WERI-Rb-1 (cell line): ENCODE data around the gene HS3ST3B1.

Experiments
- DNase-seq: peaks from one replicate; pipeline ENCODE4 v3.0.0-alpha.2; 2020
- H3K27ac ChIP-seq: fragments of 250-450 bp; sonication (Bioruptor Pico); 2 replicates; pipeline ENCODE4 v1.5.1; 2020; ENCODE audit warnings: mild to moderate bottlenecking, moderate library complexity
- H3K27me3 ChIP-seq: fragments of 250-450 bp; sonication (Bioruptor Pico); 2 replicates; pipeline ENCODE4 v1.5.1; 2021; ENCODE audit warnings: mild to moderate bottlenecking, low read depth, moderate library complexity; ENCODE audit not compliant: insufficient read depth, severe bottlenecking
- H3K36me3 ChIP-seq: fragments of 250-450 bp; sonication (Bioruptor Pico); 2 replicates; pipeline ENCODE4 v1.5.1; 2020; ENCODE audit warnings: mild to moderate bottlenecking, moderate library complexity
- H3K4me3 ChIP-seq: 2 replicates; pipeline ENCODE4 v1.5.1; 2011; ENCODE audit warnings: low read depth, mild to moderate bottlenecking, control low read depth, low read length
- H3K9me3 ChIP-seq: fragments of 250-450 bp; sonication (Bioruptor Pico); 2 replicates; pipeline ENCODE4 v1.5.1; 2021; ENCODE audit warnings: mild to moderate bottlenecking, moderate library complexity; ENCODE audit not compliant: severe bottlenecking
- CTCF ChIP-seq: IDR thresholded peaks from 2 replicates; pipeline ENCODE4 v1.5.1; 2011; ENCODE audit warnings: low read depth, mild to moderate bottlenecking, control low read depth, inconsistent platforms, low read length

Gene HS3ST3B1

DNA sequence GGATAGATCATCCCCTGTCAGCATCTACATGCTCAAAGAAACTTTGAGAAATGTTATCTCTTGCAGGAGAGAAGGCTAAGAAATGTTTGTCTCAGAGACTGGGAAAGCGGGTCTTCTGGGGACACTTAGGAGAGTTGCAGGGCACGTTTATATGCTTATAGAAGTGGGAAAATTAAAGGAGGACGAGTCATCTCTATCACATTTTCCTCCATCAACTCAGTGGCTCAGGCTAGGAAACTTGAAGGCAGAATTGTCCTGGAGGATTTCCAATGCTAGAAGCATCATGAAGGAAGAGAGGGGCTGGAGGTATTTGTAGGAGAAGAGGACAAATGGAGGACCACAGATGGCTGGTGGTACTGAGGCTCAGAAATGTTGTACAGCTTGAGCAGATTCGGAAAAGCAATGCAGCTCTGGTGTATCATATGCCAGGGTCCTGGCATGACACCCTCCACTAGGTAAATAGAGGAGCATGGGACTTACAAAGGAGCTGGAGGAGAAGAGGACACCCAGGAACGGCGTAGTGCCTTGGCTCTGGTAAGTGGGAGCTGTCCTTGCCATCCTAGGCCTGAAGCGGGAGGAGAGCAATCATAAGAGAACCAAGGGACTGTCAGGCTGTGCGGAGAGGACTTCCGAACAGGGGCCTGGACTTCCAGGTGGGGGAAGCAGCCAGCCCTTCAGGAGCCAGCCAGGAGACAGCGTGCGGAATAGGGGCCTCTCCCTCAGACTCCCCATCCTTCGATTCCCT is 4.5 kb upstream of the HS3ST3B1 start:
- no peaks in the 10 kb centered on the region for H3K27me3 ChIP-seq
- no peak overlapping the region for H3K4me3 ChIP-seq
- no peaks in the 10 kb centered on the region for H3K36me3 ChIP-seq
- H3K27ac ChIP-seq: no peak overlapping the region
- TF ChIP-seq CTCF: no peak
- no peaks in the 10 kb centered on the region for H3K9me3 ChIP-seq
- DNase-seq: no peak

GRCh38 chr17:14297161-14297851 is 3.6 kb upstream of the HS3ST3B1 start:
- H3K27me3 ChIP-seq: no peaks in the 10 kb centered on the region
- no peak for TF ChIP-seq CTCF
- H3K9me3 ChIP-seq: no peaks in the 10 kb centered on the region
- H3K4me3 ChIP-seq: no peak overlapping the region
- H3K36me3 ChIP-seq: peaks cover 3% of the 10 kb centered on the region; the same call in 1 of the 2 replicates
- DNase-seq: no peak
- no peak overlapping the region for H3K27ac ChIP-seq

DNA sequence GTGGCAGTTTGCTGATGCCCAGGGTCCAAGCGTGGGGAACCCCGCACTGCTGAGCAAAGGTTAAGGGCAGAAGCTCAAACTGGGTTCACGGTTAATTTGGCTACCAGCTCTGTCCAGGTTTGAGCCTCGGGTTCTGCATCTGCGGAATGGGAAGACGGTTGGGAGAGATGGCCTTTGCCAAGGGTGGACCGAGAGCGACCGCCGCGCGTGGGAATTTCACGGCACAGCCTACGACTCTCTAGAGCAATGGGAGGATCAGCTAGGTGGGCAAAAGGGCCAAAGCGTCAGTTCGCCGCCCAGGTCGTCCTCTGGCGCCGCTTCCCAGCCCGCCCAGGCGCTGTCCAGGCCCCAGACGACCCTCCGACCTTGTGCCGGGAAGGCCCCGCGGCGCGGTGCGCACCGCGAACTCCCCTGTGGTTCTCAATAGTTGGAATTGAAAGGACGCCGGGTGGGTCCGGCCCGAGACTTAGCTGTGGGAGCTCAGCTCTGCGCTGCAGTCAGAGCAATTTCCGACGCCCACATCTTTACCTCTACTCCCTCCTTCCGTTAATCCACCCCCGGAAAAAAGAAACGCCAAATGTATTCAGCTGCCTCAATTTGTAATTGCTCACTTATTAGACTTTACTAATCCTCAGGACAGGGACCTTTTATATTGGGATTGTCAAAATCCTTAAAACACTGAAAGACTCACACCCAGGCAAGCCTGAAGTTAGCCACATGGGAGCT is 2.5 kb upstream of the HS3ST3B1 start:
- no peak overlapping the region for H3K4me3 ChIP-seq
- no peaks in the 10 kb centered on the region for H3K27me3 ChIP-seq

DNA sequence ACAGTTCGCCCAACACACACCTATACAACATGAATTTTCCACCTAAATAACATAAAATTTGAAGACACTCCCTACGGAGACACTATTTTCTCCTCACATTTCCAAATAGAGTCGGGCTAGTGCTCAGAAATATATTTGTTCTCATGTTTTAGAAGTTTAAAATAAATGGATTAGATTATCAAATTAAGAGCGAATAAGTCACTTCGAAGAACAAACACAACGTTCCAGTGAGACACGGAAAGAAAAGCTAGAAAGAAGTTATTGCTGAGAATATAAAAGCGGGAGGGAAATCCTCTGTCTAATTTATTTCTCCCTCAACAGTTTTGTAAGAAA is 2.0 kb upstream of the HS3ST3B1 start:
- Histone ChIP-seq H3K36me3 (peaks cover 19% of the 10 kb centered on the region), H3K27me3 (no peaks in the 10 kb centered on the region), H3K4me3 (no peak overlapping the region), H3K9me3 (no peaks in the 10 kb centered on the region), H3K27ac (no peak overlapping the region)
- TF ChIP-seq CTCF: no peak
- no peak for DNase-seq

More for the DNA sequence above, 2.5 kb upstream of the HS3ST3B1 start:
- no peak for DNase-seq
- no peak for TF ChIP-seq CTCF
- Histone ChIP-seq H3K9me3 (no peaks in the 10 kb centered on the region), H3K27ac (no peak overlapping the region), H3K36me3 (peaks cover 14% of the 10 kb centered on the region)

DNA sequence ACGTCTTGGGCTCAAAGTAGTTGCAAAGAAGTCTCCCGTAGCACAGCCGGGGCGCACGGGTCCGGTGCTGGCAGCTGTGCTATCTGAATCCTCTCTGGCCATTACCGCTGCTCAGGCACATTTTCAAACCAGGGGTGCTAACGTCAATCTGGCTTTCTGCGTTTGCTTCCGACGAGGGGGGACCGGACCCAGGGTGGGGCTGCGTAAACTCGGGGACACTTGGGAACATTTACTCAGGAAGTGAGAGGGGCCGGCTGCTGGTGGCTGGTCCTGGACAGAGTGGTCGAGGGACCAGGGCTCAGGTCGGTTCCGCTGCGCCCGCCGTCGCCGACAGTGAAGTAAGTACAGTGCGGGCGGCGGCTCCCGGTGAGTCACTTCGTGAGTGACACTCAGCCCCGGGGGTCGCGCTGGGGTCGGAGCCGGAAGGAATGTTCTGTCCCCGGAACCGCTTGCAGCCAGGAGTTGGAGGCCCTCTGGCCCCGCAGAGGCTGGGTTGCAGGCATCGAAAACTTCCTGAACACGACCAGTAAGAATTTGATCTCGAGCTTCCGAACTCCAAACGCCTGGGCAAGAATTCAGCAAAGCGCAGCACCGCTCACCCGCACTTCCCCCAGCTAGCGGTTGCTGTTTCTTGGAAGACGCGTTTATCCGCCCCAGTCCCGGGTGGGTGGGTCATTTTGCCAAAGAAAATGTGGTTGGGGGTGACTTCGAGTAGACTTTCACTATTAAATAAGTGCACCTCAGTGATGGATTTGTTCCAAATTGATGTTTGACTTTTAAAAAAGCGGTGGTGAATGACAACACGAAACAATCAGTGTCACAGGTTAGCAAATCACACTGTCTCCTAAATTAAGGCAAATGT is 1.4 kb upstream of the HS3ST3B1 start:
- Histone ChIP-seq H3K27ac (no peak overlapping the region), H3K4me3 (no peak overlapping the region), H3K36me3 (peaks cover 25% of the 10 kb centered on the region), H3K9me3 (no peaks in the 10 kb centered on the region), H3K27me3 (no peaks in the 10 kb centered on the region)
- no peak for DNase-seq
- TF ChIP-seq CTCF: no peak
